H9 (cell line): ENCODE measurements around the gene KIAA1328. TPM values are rescaled to one million over a fixed set of nuclear protein-coding genes. Genes with fewer than 3 reads are reported as not detected.
A peak's percentile ranks its signal among the peaks of the same experiment; 100 is the strongest.

Experiments
- DNase-seq: peaks from one replicate; pipeline ENCODE4 v3.0.0-alpha.2; 2017
- H2AFZ ChIP-seq: one replicate; pipeline ENCODE4 v1.6.1; 2013; ENCODE audit warnings: mild to moderate bottlenecking, low read length, control low read depth, moderate library complexity
- H2AK5ac ChIP-seq: 2 replicates; pipeline ENCODE4 v1.6.1; 2013; ENCODE audit warnings: low read length, control low read depth, mixed read lengths; ENCODE audit not compliant: insufficient read length
- H2BK120ac ChIP-seq: one replicate; pipeline ENCODE4 v1.6.1; 2013; ENCODE audit warnings: low read depth, mild to moderate bottlenecking, low read length, control low read depth, inconsistent platforms; ENCODE audit not compliant: poor library complexity, severe bottlenecking
- H2BK12ac ChIP-seq: 2 replicates; pipeline ENCODE4 v1.6.1; 2013; ENCODE audit warnings: low read length, control low read depth, mixed read lengths, low read depth; ENCODE audit not compliant: insufficient read length
- H2BK15ac ChIP-seq: 2 replicates; pipeline ENCODE4 v1.6.1; 2013; ENCODE audit warnings: low read depth, low read length, control low read depth
- H2BK20ac ChIP-seq: one replicate; pipeline ENCODE4 v1.6.1; 2013; ENCODE audit warnings: low read depth, mild to moderate bottlenecking, low read length, control low read depth, inconsistent platforms; ENCODE audit not compliant: poor library complexity, severe bottlenecking
- H2BK5ac ChIP-seq: 2 replicates; pipeline ENCODE4 v1.6.1; 2013; ENCODE audit warnings: low read length, control low read depth, mixed read lengths; ENCODE audit not compliant: insufficient read length
- H3K14ac ChIP-seq: 2 replicates; pipeline ENCODE4 v1.6.1; 2013; ENCODE audit warnings: low read length, control low read depth; ENCODE audit not compliant: insufficient read depth
- H3K18ac ChIP-seq: 2 replicates; pipeline ENCODE4 v1.6.1; 2013; ENCODE audit warnings: low read depth, mild to moderate bottlenecking, mixed read lengths, low read length, control low read depth; ENCODE audit not compliant: insufficient read length
- H3K23ac ChIP-seq: 2 replicates; pipeline ENCODE4 v1.6.1; 2013; ENCODE audit warnings: low read length, control low read depth, mixed read lengths, low read depth; ENCODE audit not compliant: insufficient read length
- H3K23me2 ChIP-seq: 2 replicates; pipeline ENCODE4 v1.6.1; 2013; ENCODE audit warnings: low read depth, mild to moderate bottlenecking, mixed read lengths, low read length, control low read depth; ENCODE audit not compliant: insufficient read length, poor library complexity, severe bottlenecking
- H3K27ac ChIP-seq: 2 replicates; pipeline ENCODE4 v1.5.1; 2013; ENCODE audit warnings: low read length, control low read depth, mixed read lengths, low read depth; ENCODE audit not compliant: insufficient read length
- H3K27me3 ChIP-seq: 2 replicates; pipeline ENCODE4 v1.6.1; 2013; ENCODE audit warnings: low read length, control low read depth, inconsistent platforms; ENCODE audit not compliant: insufficient read depth
- H3K4ac ChIP-seq: 2 replicates; pipeline ENCODE4 v1.6.1; 2013; ENCODE audit warnings: low read depth, mild to moderate bottlenecking, control low read depth, inconsistent platforms, low read length, moderate library complexity
- H3K4me1 ChIP-seq: 2 replicates; pipeline ENCODE4 v1.6.1; 2013; ENCODE audit warnings: low read length, control low read depth, inconsistent platforms; ENCODE audit not compliant: insufficient read depth
- H3K4me2 ChIP-seq: 2 replicates; pipeline ENCODE4 v1.6.1; 2013; ENCODE audit warnings: low read length, control low read depth, mixed read lengths; ENCODE audit not compliant: insufficient read length, insufficient read depth
- H3K56ac ChIP-seq: 2 replicates; pipeline ENCODE4 v1.6.1; 2013; ENCODE audit warnings: low read depth, mild to moderate bottlenecking, mixed read lengths, low read length, control low read depth; ENCODE audit not compliant: insufficient read length
- H3K79me1 ChIP-seq: 2 replicates; pipeline ENCODE4 v1.6.1; 2013; ENCODE audit warnings: low read depth, mild to moderate bottlenecking, moderate library complexity, low read length, control low read depth, inconsistent platforms; ENCODE audit not compliant: insufficient read depth, poor library complexity, severe bottlenecking
- H3K79me2 ChIP-seq: 2 replicates; pipeline ENCODE4 v1.6.1; 2013; ENCODE audit warnings: low read length, control low read depth, inconsistent platforms; ENCODE audit not compliant: insufficient read depth
- H3K9ac ChIP-seq: 2 replicates; pipeline ENCODE4 v1.6.1; 2013; ENCODE audit warnings: low read length, control low read depth, mixed read lengths; ENCODE audit not compliant: insufficient read length; ENCODE audit errors: extremely low read depth
- H3K9me3 ChIP-seq: one replicate; pipeline ENCODE4 v1.6.1; 2013; ENCODE audit warnings: low read depth, low read length, inconsistent platforms; ENCODE audit not compliant: control insufficient read depth
- H3T11ph ChIP-seq: one replicate; pipeline ENCODE4 v1.6.1; 2013; ENCODE audit warnings: mild to moderate bottlenecking, low read length, control low read depth, inconsistent platforms
- H4K20me1 ChIP-seq: one replicate; pipeline ENCODE4 v1.6.1; 2013; ENCODE audit not compliant: control insufficient read depth, insufficient read length, insufficient read depth
- H4K5ac ChIP-seq: 2 replicates; pipeline ENCODE4 v1.6.1; 2013; ENCODE audit warnings: low read depth, mild to moderate bottlenecking, mixed read lengths, low read length, control low read depth; ENCODE audit not compliant: insufficient read length
- H4K8ac ChIP-seq: replicated peaks from 2 replicates; pipeline ENCODE4 v1.6.1; 2013; ENCODE audit warnings: low read length, control low read depth, mixed read lengths, low read depth; ENCODE audit not compliant: insufficient read length
- H4K91ac ChIP-seq: 2 replicates; pipeline ENCODE4 v1.6.1; 2013; ENCODE audit warnings: low read depth, mild to moderate bottlenecking, moderate library complexity, mixed read lengths, low read length, control low read depth; ENCODE audit not compliant: insufficient read length
- H3K27ac Mint-ChIP-seq, 3 experiments: 2 replicates in 2 of 3; 3 replicates in 1 of 3; pipeline ENCODE4 v1.8.0; 2020 to 2021; ENCODE audit warnings: mixed read lengths in 3 of 3, mild to moderate bottlenecking in 1 of 3, moderate library complexity in 1 of 3
- H3K27me3 Mint-ChIP-seq: 2 replicates; pipeline ENCODE4 v1.8.0; 2021; ENCODE audit warnings: low read depth, mild to moderate bottlenecking, moderate library complexity, mixed read lengths
- H3K36me3 Mint-ChIP-seq, 3 experiments: 2 replicates in 2 of 3; 3 replicates in 1 of 3; pipeline ENCODE4 v1.8.0; 2020 to 2021; ENCODE audit warnings: low read depth in 3 of 3, mixed read lengths in 3 of 3; ENCODE audit not compliant: insufficient read depth in 1 of 3
- H3K4me1 Mint-ChIP-seq, 2 experiments: 2 replicates each; pipeline ENCODE4 v1.8.0; 2020; ENCODE audit warnings: mixed read lengths in 2 of 2
- H3K4me3 Mint-ChIP-seq, 2 experiments: 2 replicates in 1 of 2; 3 replicates in 1 of 2; pipeline ENCODE4 v1.8.0; 2020 to 2021; ENCODE audit warnings: mild to moderate bottlenecking in 2 of 2, mixed read lengths in 2 of 2, moderate library complexity in 1 of 2
- H3K9me3 Mint-ChIP-seq, 2 experiments: 2 replicates in 1 of 2; 3 replicates in 1 of 2; pipeline ENCODE4 v1.8.0; 2020; ENCODE audit warnings: mild to moderate bottlenecking in 2 of 2, mixed read lengths in 2 of 2, moderate library complexity in 1 of 2
- WGBS: extraction: QIAGEN DNeasy Blood & Tissue Kit; methylation state at CpG from one replicate; pipeline ENCODE4 v1.1.7; 2013; ENCODE audit warnings: missing lambda C conversion rate, low lambda C conversion rate, mixed read lengths; ENCODE audit not compliant: insufficient read length; ENCODE audit errors: extremely low coverage; 5-methylcytosine and 5-hydroxymethylcytosine counted together
- total RNA-seq: library from RNA; stranded (reverse); gene quantifications from 2 replicates; pipeline ENCODE4 v1.2.1, GENCODE V29; 2021
- TF ChIP-seq, protein P1 (sequence below): fragments of 200-600 bp; sonication (generic); conservative IDR thresholded peaks from 3 replicates; pipeline ENCODE4 v1.8.0; 2021; ENCODE audit warnings: antibody characterized with exemption, mild to moderate bottlenecking

KIAA1328 gene
- total RNA-seq, 1 experiment from 2014 or later, result 4.9 TPM

DNA sequence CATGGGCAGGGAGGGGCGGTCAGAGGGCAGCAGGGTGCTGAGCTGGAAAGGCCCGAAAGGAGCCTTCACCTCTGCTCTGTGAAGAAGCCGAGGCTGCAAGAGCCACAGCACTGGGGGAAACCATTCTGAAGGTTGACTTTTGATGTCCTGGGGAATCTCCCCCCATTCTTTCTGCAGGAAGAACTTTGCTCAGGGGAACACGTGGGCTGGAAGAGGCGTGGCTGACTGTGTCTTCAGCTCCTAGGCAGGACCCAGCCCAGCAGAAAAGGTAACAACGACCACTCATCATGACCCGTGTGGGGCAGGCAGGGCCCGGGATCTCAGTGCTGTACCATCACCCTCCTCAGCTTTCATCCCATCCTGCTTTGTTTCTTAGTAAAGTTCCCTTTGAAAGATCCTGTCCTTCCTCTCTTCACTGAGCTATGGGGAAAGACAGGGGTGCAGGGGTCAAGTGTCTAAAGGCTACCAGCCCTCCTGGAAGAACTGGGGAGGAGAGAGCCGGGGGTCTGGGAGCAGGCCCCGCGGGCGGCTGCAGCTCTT is 424.0 kb downstream of the KIAA1328 start:
- peak overlapping the region; percentile 63 for H3K4me2 ChIP-seq
- H3K23ac ChIP-seq, result no peak overlapping the region
- Mint-ChIP-seq H3K27me3 (peaks cover 57% of the 10 kb centered on the region), H3K4me3 (peak overlapping the region; percentile 70 to 74), H3K27ac (no peak overlapping the region), H3K36me3 (peaks cover 0 to 2% (median 0%) of the 10 kb centered on the region in 3 experiments; a peak in 1 of 7 replicates), H3K9me3 (0 out of 5 replicates have a peak, but pooled peaks cover 0 to 2% of the 10 kb centered on the region in 2 experiments), H3K4me1 (peaks cover 21 to 28% of the 10 kb centered on the region in 2 experiments)
- no peak overlapping the region for H4K91ac ChIP-seq
- no peak overlapping the region for H3K14ac ChIP-seq
- no peak overlapping the region for H4K5ac ChIP-seq
- whole genome bisulfite sequencing, result no CpG with 5 or more reads among the region's 12 CpGs
- no peak overlapping the region for H2BK15ac ChIP-seq
- no peaks in the 10 kb centered on the region for H3K79me1 ChIP-seq
- no peaks in the 10 kb centered on the region for H3K79me2 ChIP-seq
- H3K27ac ChIP-seq, result no peak overlapping the region
- no peak overlapping the region for H2AK5ac ChIP-seq
- no peak for DNase-seq
- H3K4ac ChIP-seq, result no peak overlapping the region
- TF ChIP-seq, protein P1, sequence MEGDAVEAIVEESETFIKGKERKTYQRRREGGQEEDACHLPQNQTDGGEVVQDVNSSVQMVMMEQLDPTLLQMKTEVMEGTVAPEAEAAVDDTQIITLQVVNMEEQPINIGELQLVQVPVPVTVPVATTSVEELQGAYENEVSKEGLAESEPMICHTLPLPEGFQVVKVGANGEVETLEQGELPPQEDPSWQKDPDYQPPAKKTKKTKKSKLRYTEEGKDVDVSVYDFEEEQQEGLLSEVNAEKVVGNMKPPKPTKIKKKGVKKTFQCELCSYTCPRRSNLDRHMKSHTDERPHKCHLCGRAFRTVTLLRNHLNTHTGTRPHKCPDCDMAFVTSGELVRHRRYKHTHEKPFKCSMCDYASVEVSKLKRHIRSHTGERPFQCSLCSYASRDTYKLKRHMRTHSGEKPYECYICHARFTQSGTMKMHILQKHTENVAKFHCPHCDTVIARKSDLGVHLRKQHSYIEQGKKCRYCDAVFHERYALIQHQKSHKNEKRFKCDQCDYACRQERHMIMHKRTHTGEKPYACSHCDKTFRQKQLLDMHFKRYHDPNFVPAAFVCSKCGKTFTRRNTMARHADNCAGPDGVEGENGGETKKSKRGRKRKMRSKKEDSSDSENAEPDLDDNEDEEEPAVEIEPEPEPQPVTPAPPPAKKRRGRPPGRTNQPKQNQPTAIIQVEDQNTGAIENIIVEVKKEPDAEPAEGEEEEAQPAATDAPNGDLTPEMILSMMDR, result no peak
- H3T11ph ChIP-seq, result no peak overlapping the region
- peaks cover 5% of the 10 kb centered on the region; the same call in 1 of the 2 replicates for H3K4me1 ChIP-seq
- H3K56ac ChIP-seq, result no peak overlapping the region
- H3K23me2 ChIP-seq, result peaks cover 7% of the 10 kb centered on the region
- no peaks in the 10 kb centered on the region for H3K9me3 ChIP-seq
- no peak overlapping the region for H2BK20ac ChIP-seq
- no peaks in the 10 kb centered on the region for H4K20me1 ChIP-seq
- no peak overlapping the region for H3K9ac ChIP-seq
- H3K27me3 ChIP-seq, result peaks cover 12% of the 10 kb centered on the region
- no peak overlapping the region for H2BK12ac ChIP-seq
- no peak overlapping the region for H2BK5ac ChIP-seq
- no peak overlapping the region for H2AFZ ChIP-seq
- no peak overlapping the region for H4K8ac ChIP-seq
- no peak overlapping the region for H3K18ac ChIP-seq
- no peak overlapping the region for H2BK120ac ChIP-seq
